Progenitor cell of endocrine pancreas (in vitro differentiated cells): ENCODE results near the gene NID2. TPM values are rescaled to one million over a fixed set of nuclear protein-coding genes. Genes with fewer than 3 reads are reported as not detected.

Source experiments
- DNase-seq: peaks from one replicate; pipeline ENCODE4 v3.0.0; 2021; ENCODE audit warnings: low spot score; ENCODE audit not compliant: unreplicated experiment
- H3K27ac Mint-ChIP-seq: 2 replicates; pipeline ENCODE4 v1.8.0; 2021; ENCODE audit warnings: mild to moderate bottlenecking, moderate library complexity, mixed read lengths
- H3K27me3 Mint-ChIP-seq: 2 replicates; pipeline ENCODE4 v1.8.0; 2021; ENCODE audit warnings: mixed read lengths
- H3K36me3 Mint-ChIP-seq: 2 replicates; pipeline ENCODE4 v1.8.0; 2022; ENCODE audit warnings: mixed read lengths; ENCODE audit not compliant: insufficient read depth
- H3K4me1 Mint-ChIP-seq: 2 replicates; pipeline ENCODE4 v1.8.0; 2021; ENCODE audit warnings: low read depth, mixed read lengths
- H3K4me3 Mint-ChIP-seq: 2 replicates; pipeline ENCODE4 v1.8.0; 2021; ENCODE audit warnings: low read depth, mild to moderate bottlenecking, moderate library complexity, mixed read lengths
- H3K9me3 Mint-ChIP-seq: 2 replicates; pipeline ENCODE4 v1.8.0; 2021; ENCODE audit warnings: low read depth, mixed read lengths
- total RNA-seq: library from RNA; stranded (reverse); gene quantifications from 2 replicates; pipeline ENCODE4 v1.2.1, GENCODE V29; 2021
- TF ChIP-seq, protein P1 (sequence below): fragments of 200-600 bp; sonication (generic); IDR thresholded peaks from one replicate; pipeline ENCODE4 v1.5.0; 2021; ENCODE audit warnings: antibody characterized with exemption, mild to moderate bottlenecking; ENCODE audit not compliant: unreplicated experiment

Gene NID2
- total RNA-seq, 1 donor from 2014 or later: 2.1 TPM

DNA sequence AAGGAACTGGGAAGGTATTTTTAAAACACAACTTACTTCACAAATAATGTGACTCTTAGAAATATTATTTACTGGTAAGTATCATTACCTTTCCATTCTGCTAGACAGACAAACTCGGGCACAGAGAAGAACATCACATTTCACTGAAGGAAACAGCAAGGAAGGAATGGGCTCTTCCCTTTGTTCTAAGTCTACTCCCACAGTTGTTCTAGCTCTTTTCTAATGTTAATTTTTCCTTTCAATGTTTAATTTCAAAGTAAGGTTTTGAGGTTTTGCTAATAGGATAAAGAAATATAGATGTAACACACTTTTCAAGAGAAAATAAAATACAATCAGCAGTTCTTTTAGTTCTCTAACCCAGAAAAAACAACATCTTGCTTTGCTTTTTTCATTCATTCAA is 7.0 kb downstream of the NID2 start:
- Mint-ChIP-seq H3K27me3 (peaks cover 41% of the 10 kb centered on the region), H3K4me3 (no peak overlapping the region), H3K4me1 (peaks cover 3% of the 10 kb centered on the region), H3K9me3 (no peaks in the 10 kb centered on the region), H3K27ac (no peak overlapping the region), H3K36me3 (no peaks in the 10 kb centered on the region)
- TF ChIP-seq, protein P1, sequence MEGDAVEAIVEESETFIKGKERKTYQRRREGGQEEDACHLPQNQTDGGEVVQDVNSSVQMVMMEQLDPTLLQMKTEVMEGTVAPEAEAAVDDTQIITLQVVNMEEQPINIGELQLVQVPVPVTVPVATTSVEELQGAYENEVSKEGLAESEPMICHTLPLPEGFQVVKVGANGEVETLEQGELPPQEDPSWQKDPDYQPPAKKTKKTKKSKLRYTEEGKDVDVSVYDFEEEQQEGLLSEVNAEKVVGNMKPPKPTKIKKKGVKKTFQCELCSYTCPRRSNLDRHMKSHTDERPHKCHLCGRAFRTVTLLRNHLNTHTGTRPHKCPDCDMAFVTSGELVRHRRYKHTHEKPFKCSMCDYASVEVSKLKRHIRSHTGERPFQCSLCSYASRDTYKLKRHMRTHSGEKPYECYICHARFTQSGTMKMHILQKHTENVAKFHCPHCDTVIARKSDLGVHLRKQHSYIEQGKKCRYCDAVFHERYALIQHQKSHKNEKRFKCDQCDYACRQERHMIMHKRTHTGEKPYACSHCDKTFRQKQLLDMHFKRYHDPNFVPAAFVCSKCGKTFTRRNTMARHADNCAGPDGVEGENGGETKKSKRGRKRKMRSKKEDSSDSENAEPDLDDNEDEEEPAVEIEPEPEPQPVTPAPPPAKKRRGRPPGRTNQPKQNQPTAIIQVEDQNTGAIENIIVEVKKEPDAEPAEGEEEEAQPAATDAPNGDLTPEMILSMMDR: no peak
- DNase-seq: no peak

DNA sequence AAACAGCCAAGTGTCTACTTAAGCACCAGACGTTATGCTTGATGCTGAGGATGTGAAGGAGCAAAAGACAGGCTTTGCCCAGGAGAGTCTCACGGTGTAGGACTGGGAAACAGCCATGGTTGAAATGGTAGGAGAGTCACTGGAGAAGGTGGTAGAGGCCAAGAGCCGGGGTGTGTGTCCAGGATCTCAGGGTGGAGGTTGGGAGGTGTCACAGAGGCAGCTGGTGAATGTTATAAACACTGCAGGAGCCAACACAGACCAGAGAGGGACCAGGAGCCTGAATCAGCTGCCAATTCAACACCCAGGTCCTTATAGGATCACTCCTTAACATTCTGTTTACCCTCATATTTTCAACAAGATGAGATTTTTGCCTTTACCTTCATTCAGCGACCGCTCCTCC is 7.5 kb downstream of the NID2 start:
- Mint-ChIP-seq H3K9me3 (no peaks in the 10 kb centered on the region), H3K4me1 (peaks cover 3% of the 10 kb centered on the region), H3K4me3 (no peak overlapping the region), H3K27me3 (peaks cover 36% of the 10 kb centered on the region), H3K27ac (no peak overlapping the region), H3K36me3 (no peaks in the 10 kb centered on the region)
- TF ChIP-seq, protein P1: no peak
- DNase-seq: no peak

DNA sequence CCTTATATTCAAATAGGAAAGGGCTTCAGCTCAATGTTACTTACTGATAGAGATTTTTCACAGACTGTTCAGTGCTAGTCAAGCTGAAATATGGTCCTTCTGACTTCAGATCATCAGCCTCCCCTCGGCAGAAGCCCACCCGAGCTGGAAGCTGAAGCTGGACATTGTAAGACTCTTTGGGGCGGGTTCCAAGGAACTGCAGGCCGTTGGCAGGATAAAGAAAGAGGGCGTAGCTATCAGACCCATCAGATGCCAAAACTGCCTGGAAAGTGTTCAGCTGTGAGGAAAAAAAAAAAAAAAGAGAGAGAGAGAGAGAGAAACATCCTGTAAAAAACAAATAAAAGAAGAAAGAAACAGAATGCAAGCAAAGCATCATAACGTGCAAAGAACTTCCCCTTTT is 8.8 kb downstream of the NID2 start:
- TF ChIP-seq, protein P1: no peak
- H3K4me1 Mint-ChIP-seq: peaks cover 3% of the 10 kb centered on the region
- H3K36me3 Mint-ChIP-seq: no peaks in the 10 kb centered on the region
- H3K4me3 Mint-ChIP-seq: no peak overlapping the region
- H3K27ac Mint-ChIP-seq: no peak overlapping the region
- no peak for DNase-seq
- H3K27me3 Mint-ChIP-seq: peaks cover 33% of the 10 kb centered on the region
- H3K9me3 Mint-ChIP-seq: no peaks in the 10 kb centered on the region

DNA sequence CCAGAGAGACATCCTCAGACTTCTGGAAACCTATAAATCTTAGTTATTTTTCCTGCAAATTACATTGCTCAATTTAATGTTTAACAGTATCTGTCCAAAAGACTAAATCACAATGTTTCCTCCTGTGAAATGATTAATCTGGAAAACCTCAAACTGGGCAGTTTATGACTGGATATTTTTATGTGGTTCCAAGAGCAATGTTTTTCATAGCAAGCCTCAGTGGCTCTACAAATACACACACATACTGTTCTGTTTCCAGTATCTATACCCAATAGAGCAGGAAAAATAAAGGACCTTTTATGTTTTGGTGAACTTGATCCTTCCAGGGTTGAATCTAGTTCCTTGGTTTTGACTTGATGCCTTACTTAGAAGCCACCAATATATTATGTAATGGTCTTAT is 9.2 kb downstream of the NID2 start:
- Mint-ChIP-seq H3K4me3 (no peak overlapping the region), H3K36me3 (no peaks in the 10 kb centered on the region), H3K9me3 (no peaks in the 10 kb centered on the region), H3K4me1 (peaks cover 3% of the 10 kb centered on the region), H3K27ac (no peak overlapping the region), H3K27me3 (peaks cover 30% of the 10 kb centered on the region)
- DNase-seq: no peak
- TF ChIP-seq, protein P1: no peak

DNA sequence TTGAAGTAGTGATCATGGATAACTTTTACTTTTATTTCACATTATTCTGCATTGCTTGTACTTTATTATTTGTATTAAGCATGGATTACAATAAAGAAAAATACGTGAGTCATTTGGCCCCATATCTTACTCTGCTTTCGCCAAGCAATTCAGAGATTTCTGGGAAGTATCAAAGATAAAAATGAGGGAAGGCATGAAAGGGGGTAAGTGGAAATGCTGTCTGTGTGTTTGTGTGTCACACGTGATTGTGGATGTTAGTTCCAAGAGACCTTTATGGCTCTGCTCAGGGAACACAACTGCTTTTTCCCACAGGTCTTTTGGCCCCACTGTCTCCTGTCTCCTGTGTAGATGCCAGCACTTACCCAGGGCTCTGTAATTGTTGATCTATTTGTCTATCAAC is 10.5 kb downstream of the NID2 start:
- no peak overlapping the region for H3K4me3 Mint-ChIP-seq

More for the DNA sequence above, 10.5 kb downstream of the NID2 start:
- H3K36me3 Mint-ChIP-seq: no peaks in the 10 kb centered on the region
- H3K4me1 Mint-ChIP-seq: peaks cover 3% of the 10 kb centered on the region
- H3K27me3 Mint-ChIP-seq: peaks cover 24% of the 10 kb centered on the region
- H3K9me3 Mint-ChIP-seq: no peaks in the 10 kb centered on the region
- H3K27ac Mint-ChIP-seq: no peak overlapping the region
- DNase-seq: no peak
- TF ChIP-seq, protein P1: no peak
